Pancreas (tissue), 8 donors: ENCODE data around the gene TRERF1. TPM values are rescaled to one million over a fixed set of nuclear protein-coding genes. Genes with fewer than 3 reads are reported as not detected.

Source experiments
- polyA plus RNA-seq, 2 donors: library from polyadenylated mRNA; stranded (reverse); fragments of 200-250 nt; gene quantifications; one replicate each; pipeline ENCODE4 v1.2.3, GENCODE V29; 2013
- total RNA-seq, 6 donors: library from RNA; stranded (reverse); fragmentation: NEBNext Ultra II Directional in 4 of 6; extraction: Animal tissue kit (Norgen Biotek cat#: 25700) in 4 of 6; gene quantifications; one replicate each; pipeline versions ENCODE4 v1.2.1 to v1.2.4, GENCODE V29; 2021 to 2023
- donor health status: healthy with polysubstance abuse.
- donor health status: DM: no; HTN: no; CAD: no; lungs with moderate emphysema.
- donor health status: DM: no; HTN: no; CAD: no.
- donor health status: Bipolar disorder and iron deficiency.
- donor health status: DM: yes; HTN: yes; CAD: no.
- donor health status: DM: no; HTN: no; CAD: no.
- donor health status: DM: no; HTN: no; CAD: no.
- donor health status: DM: yes; HTN: yes; CAD: no.

TRERF1 gene
- total and polyA plus RNA-seq, 8 donors, result 0.94 to 2.5 (median 1.5) TPM

Other genes starting within 250 kb of the TRERF1 start
- gene MRPS10, start 234.1 kb downstream of the TRERF1 start, total RNA-seq, result 10 to 100 TPM in 4 of 6 donors, 1 to 10 TPM in 2; 7.7 to 12.5 (median 10.8) TPM
- 10 to 100 TPM in 1 of 2 donors, 1 to 10 TPM in 1; 6.7 to 12.4 TPM for gene MRPS10, start 234.1 kb downstream of the TRERF1 start, polyA plus RNA-seq
- gene UBR2, start 112.1 kb upstream of the TRERF1 start, total RNA-seq, result 10 to 100 TPM; 15.4 to 22.0 (median 18.5) TPM
- gene UBR2, start 112.1 kb upstream of the TRERF1 start, polyA plus RNA-seq, result 10 to 100 TPM in 1 of 2 donors, 1 to 10 TPM in 1; 9.4 to 11.5 TPM